ENCODE results near the gene C2orf74. TPM values are rescaled to one million over a fixed set of nuclear protein-coding genes. Genes with fewer than 3 reads are reported as not detected.

The C2orf74 gene
- total and polyA plus RNA-seq, 9 donors: 16.4 to 30.8 (median 23.1) TPM

DNA sequence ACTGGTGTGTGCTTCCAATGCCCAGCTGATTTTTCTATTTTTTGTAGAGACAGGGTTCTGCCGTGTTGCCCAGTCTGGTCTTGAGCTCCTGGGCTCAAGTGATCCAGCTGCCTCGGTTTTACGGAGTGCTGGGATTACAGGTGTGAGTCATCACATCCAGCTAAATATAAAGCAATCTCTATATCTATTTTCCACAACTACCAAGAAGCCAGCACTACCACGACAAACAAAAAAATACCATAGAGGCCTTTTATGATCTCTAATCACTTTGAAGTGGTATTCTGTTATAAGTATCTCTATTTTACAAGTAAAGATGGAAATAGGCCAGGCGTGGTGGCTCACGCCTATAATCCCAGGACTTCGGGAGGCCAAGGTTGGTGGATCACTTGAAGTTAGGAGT, 34.7 kb downstream of the C2orf74 start:
- no peak overlapping the region for H3K27ac ChIP-seq (ENCODE audit: low read length)
- WGBS (ENCODE audit: insufficient coverage): 65% methylated on average over 2 of the region's 7 CpGs
- no peak overlapping the region for H3K4me3 ChIP-seq (ENCODE audit: low read length)
- no peaks in the 10 kb centered on the region for H3K27me3 ChIP-seq (ENCODE audit: control insufficient read depth, insufficient read depth, low read length)
- DNase-seq: no peak
- H3K36me3 ChIP-seq (ENCODE audit: control insufficient read depth, insufficient read depth, low read length): peaks cover 35% of the 10 kb centered on the region
- no peaks in the 10 kb centered on the region for H3K9me3 ChIP-seq (replicated peaks; ENCODE audit: control insufficient read depth, low read depth, low read length)
- no peaks in the 10 kb centered on the region for H3K4me1 ChIP-seq (ENCODE audit: control insufficient read depth, insufficient read depth, low read length)

DNA sequence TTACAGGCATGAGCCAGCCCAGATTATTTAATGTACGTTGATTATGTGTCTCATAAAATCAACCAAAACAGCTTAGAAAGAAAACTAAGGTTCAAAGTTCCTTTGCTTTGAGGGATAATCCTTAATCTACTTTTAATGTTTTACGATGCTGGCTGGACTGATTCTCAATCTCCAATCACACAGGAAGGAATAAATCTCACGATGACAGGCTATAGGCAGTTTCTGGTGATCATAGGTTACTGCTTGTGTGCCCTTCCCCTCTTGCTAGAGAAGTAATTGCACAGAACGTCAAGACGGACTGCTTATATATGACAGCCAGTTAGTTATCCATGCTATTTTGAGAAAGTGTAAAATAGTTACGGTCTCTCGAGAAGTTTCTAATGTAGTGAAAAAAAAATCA, 43.1 kb downstream of the C2orf74 start:
- Histone ChIP-seq H3K27me3 (ENCODE audit: control insufficient read depth, insufficient read depth, low read length) (no peaks in the 10 kb centered on the region), H3K9me3 (replicated peaks; ENCODE audit: control insufficient read depth, low read depth, low read length) (no peaks in the 10 kb centered on the region), H3K36me3 (ENCODE audit: control insufficient read depth, insufficient read depth, low read length) (peaks cover 29% of the 10 kb centered on the region), H3K27ac (ENCODE audit: low read length) (no peak overlapping the region), H3K4me1 (ENCODE audit: control insufficient read depth, insufficient read depth, low read length) (no peaks in the 10 kb centered on the region), H3K4me3 (ENCODE audit: low read length) (no peak overlapping the region)
- WGBS (ENCODE audit: insufficient coverage): no CpG with 5 or more reads among the region's 7 CpGs
- no peak for DNase-seq

DNA sequence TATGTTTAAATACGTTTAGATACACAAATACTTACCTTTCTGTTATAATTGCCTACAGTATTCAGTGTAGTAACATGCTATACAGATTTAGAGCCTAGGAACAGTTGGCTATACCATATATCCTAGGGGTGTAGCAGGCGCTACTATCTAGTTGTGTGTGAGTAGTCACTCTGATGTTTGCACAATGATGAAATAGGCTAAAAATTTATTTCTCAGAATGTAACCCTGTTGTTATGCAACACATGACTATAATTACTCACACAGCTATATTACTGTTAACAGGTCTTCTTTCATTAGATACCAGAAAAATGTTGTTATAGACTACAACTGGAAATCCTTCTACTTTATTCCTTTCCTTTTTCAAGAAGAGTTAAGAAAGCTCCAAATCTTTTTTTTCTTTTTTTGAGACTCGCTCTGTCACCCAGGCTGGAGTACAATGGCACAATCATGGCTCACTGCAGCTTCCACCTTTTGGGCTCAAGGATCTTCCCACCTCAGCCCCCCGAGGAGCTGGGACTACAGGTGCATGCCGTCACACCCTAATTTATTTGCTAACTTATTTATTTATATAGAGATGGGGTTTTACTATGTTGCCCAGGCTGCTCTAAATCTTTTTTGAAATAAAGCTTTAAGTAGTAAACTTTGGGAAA, 48.5 kb downstream of the C2orf74 start:
- WGBS (ENCODE audit: insufficient coverage): no CpG with 5 or more reads among the region's 5 CpGs
- no peaks in the 10 kb centered on the region for H3K27me3 ChIP-seq (ENCODE audit: control insufficient read depth, insufficient read depth, low read length)
- no peak overlapping the region for H3K4me3 ChIP-seq (ENCODE audit: low read length)
- no peaks in the 10 kb centered on the region for H3K9me3 ChIP-seq (replicated peaks; ENCODE audit: control insufficient read depth, low read depth, low read length)
- no peaks in the 10 kb centered on the region for H3K4me1 ChIP-seq (ENCODE audit: control insufficient read depth, insufficient read depth, low read length)
- DNase-seq: no peak
- H3K27ac ChIP-seq (ENCODE audit: low read length): no peak overlapping the region
- H3K36me3 ChIP-seq (ENCODE audit: control insufficient read depth, insufficient read depth, low read length): peaks cover 14% of the 10 kb centered on the region

DNA sequence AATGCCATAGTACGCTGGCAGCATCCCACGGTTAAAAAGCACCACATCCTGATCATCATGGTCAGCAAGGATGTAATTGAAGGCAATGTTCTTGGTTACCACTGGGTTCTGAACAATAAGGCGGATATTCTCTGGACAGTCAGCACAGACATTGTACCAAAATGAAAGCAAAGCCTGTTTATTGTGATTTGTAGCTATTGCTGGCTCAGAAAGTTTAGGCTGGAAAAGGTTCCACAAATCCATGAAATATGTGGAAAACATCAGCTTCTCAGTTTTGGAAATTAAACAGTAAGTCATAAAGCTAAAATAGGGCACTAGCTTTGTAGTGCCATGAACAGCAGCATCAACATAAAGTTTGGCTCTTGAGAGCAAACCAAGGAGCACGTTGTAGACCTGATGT, 52.2 kb downstream of the C2orf74 start:
- WGBS (ENCODE audit: insufficient coverage): 92% methylated on average over 2 of the region's 4 CpGs
- DNase-seq: no peak

More for the DNA sequence above, 52.2 kb downstream of the C2orf74 start:
- Histone ChIP-seq H3K27me3 (ENCODE audit: control insufficient read depth, insufficient read depth, low read length) (no peaks in the 10 kb centered on the region), H3K4me1 (ENCODE audit: control insufficient read depth, insufficient read depth, low read length) (no peaks in the 10 kb centered on the region), H3K36me3 (ENCODE audit: control insufficient read depth, insufficient read depth, low read length) (peaks cover 14% of the 10 kb centered on the region), H3K9me3 (replicated peaks; ENCODE audit: control insufficient read depth, low read depth, low read length) (no peaks in the 10 kb centered on the region), H3K4me3 (ENCODE audit: low read length) (no peak overlapping the region), H3K27ac (ENCODE audit: low read length) (no peak overlapping the region)

Other genes with a start within 250 kb of the C2orf74 start
- gene PEX13, start 144.5 kb upstream of the C2orf74 start, total RNA-seq: 24.6 TPM
- 10 to 100 TPM; 16.6 to 25.3 (median 20.6) TPM for gene PEX13, start 144.5 kb upstream of the C2orf74 start, polyA plus RNA-seq (ENCODE audit: insufficient read depth in 1 of 8, insufficient read length in 8 of 8, low replicate concordance in 1 of 8)
- gene PUS10, start 143.9 kb upstream of the C2orf74 start, total RNA-seq: 6.4 TPM
- 1 to 10 TPM; 3.6 to 5.5 (median 4.2) TPM for gene PUS10, start 143.9 kb upstream of the C2orf74 start, polyA plus RNA-seq (ENCODE audit: insufficient read depth in 1 of 8, insufficient read length in 8 of 8, low replicate concordance in 1 of 8)
- gene SANBR, start 96.3 kb upstream of the C2orf74 start, total RNA-seq: 11.4 TPM
- 10 to 100 TPM in 5 of 8 donors, 1 to 10 TPM in 3; 8.2 to 19.4 (median 10.6) TPM for gene SANBR, start 96.3 kb upstream of the C2orf74 start, polyA plus RNA-seq (ENCODE audit: insufficient read depth in 1 of 8, insufficient read length in 8 of 8, low replicate concordance in 1 of 8)